Left colon (tissue), 2 donors: Measurements from ENCODE around the gene OR52E4. TPM values are rescaled to one million over a fixed set of nuclear protein-coding genes. Genes with fewer than 3 reads are reported as not detected.

Source experiments
- ATAC-seq: fragments of 200-7000 bp; cut with Tn5 transposase; one replicate; pipeline ENCODE4 v1.9.1; 2020; ENCODE audit warnings: mild to moderate bottlenecking, moderate library complexity
- DNase-seq, 2 donors: peaks; one replicate each; pipeline ENCODE4 v3.0.0-alpha.2; 2020
- intact Hi-C, 2 donors: fragments of 100-400 bp; cut with DNase I in 1 of 2; cut with micrococcal nuclease in 1 of 2; formaldehyde crosslinking; loops; one replicate each; pipeline versions ENCODE4 v1.11.2 to v1.14.0; 2022; cut with DNase I, micrococcal nuclease
- total RNA-seq, 2 donors: library from RNA; stranded (reverse); fragmentation: NEBNext Ultra II Directional; extraction: Animal tissue kit (Norgen Biotek cat#: 25700); gene quantifications; one replicate each; pipeline ENCODE4 v1.2.1, GENCODE V29; 2021
- donor health status: DM: no; HTN: no; CAD: no.
- donor health status: DM: yes; HTN: yes; CAD: no.

OR52E4 gene
- total RNA-seq, 2 donors from 2014 or later = not detected

- DNase-seq (no peak), ATAC-seq (no peak)
- intact Hi-C loops = no loop called here
These were observed 43.4 kb downstream of the OR52E4 start for GRCh38 chr11:5923794-5924193.

DNA sequence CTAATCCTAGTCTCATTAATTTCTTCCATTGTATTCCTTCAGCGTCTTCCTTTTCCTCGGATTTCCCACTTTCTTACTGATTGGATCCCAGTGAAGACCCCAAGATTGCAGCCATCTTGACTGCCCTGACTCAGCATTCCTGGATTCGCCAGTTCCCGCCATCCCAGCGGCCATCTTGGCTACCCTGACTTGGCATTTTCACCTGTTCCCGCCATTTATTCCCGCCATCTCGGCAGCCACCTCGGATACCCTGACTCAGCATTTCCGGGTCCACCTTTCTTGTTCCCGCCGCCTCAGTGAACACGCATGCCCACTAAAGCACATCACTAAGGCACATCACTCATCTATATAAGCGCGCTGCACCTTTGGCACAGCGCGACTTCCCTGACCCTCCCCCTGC, 47.8 kb downstream of the OR52E4 start:
- intact Hi-C loops = no loop called here
- DNase-seq = no peak
- no peak for ATAC-seq

DNA sequence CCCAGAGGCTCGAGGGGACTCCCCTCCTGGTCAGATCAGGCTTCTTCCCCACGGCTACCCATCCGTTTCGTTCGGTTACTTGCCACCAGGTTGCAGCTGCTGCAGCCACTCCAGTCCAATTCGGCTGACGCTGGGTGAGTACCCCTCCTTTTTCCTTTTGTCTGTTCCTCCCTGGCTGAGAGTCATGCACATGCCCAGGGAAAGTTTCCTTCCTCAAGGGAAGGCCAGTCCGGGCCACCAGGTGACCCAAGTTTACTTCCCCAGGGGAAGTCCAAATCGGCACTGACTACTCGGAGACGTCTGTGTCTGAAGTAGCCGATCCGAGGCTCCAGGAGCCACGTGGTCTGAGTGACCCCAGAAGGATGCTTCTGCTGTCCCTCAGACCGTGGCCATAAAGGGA, 48.4 kb downstream of the OR52E4 start:
- DNase-seq (no peak), ATAC-seq (no peak)
- intact Hi-C loops = no loop called here

DNA sequence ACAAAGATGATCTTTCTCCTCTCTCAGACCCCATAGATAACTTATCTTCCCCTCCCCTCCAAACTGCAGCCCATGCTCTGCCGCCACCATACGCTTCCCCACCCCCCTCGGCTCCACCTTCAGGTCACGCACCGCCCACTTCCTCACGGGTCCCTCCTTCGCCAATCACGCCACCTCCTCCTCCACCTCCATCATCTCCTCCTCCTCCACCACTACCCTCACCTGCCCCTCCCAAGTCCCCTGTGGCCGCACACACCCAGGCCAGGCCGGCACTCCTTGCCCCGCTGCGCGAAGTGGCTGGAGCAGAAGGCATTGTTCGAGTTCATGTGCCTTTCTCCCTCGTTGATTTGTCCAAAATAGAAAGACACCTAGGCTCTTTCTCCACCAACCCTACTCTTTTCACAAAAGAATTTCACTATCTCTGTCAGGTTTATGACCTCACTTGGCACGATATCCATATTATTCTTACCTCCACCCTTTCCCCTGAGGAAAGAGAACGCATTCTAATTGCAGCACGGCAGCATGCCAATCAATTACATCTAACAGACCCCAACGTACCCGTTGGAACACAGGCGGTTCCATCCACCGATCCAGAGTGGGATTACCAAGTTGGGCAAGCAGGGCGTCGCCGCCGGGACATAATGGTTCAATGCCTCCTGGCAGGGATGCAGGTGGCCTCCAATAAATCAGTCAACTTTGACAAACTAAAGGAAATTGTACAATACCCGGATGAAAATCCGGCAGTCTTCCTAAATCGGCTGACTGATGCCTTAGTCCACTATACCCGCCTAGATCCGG, 49.3 kb downstream of the OR52E4 start:
- no peak for ATAC-seq
- no peak for DNase-seq
- intact Hi-C loops = no loop called here

DNA sequence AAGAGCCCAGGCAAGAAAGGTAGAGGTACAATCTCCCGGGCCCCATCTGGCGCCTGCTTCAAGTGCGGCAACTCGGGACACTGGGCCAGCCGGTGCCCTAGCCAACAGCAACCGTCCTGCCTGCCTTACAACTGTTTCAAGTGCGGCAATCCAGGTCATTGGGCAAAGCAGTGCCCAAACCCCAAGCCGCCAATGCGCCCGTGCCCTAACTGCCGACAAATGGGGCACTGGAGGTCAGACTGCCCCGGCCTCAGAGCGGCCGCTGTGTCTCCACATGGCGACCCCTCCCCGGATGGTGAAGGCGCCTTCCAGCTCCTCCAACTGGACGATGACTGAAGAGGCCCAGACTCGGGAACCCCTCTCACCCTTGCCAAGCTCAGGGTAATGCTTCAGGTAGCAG, 50.2 kb downstream of the OR52E4 start:
- DNase-seq (no peak), ATAC-seq (no peak)
- intact Hi-C loops = no loop called here

GRCh38 chr11:5931061-5931460, 50.6 kb downstream of the OR52E4 start:
- ATAC-seq = no peak

GRCh38 chr11:5932671-5933070, 52.2 kb downstream of the OR52E4 start:
- intact Hi-C loops = no loop called here
- DNase-seq (no peak), ATAC-seq (no peak)

More at GRCh38 chr11:5931061-5931460, 50.6 kb downstream of the OR52E4 start:
- intact Hi-C loops = no loop called here
- no peak for DNase-seq

DNA sequence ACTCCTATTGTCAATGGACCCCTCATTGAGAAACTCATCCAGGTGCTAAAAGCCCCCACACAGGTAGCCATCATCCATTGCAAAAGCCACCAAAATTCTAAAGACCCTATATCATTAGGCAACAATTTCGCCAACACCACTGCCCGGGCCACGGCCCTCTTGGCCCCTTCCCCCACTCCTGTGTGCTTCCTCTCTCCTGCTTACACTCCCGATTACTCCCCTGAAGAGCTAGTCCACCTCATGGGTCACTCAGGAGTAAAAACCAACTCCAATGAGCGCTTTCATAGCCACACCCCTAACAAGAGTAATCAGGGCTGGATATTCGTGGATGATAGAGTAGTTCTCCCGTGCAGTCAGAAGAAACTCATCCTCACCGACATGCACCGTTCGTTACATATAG, 52.7 kb downstream of the OR52E4 start:
- intact Hi-C loops = no loop called here
- ATAC-seq (no peak), DNase-seq (no peak)

Other genes with a start within 250 kb of the OR52E4 start
- gene TRIM5, start 195.6 kb upstream of the OR52E4 start, total RNA-seq = 10 to 100 TPM; 17.6 TPM
- 10 to 100 TPM; 21.0 to 25.2 TPM for gene TRIM22, start 190.8 kb upstream of the OR52E4 start, total RNA-seq
- not detected for gene OR56B1, start 144.2 kb upstream of the OR52E4 start, total RNA-seq
- not detected for gene OR52N4, start 126.4 kb upstream of the OR52E4 start, total RNA-seq
- not detected for gene OR52N5, start 97.3 kb upstream of the OR52E4 start, total RNA-seq
- gene OR52N1, start 89.4 kb upstream of the OR52E4 start, total RNA-seq = not detected
- not detected for gene OR52N2, start 71.7 kb upstream of the OR52E4 start, total RNA-seq
- not detected for gene OR52E6, start 38.7 kb upstream of the OR52E4 start, total RNA-seq
- gene OR52E8, start 22.9 kb upstream of the OR52E4 start, total RNA-seq = not detected
- not detected for gene OR52E5, start 12.6 kb downstream of the OR52E4 start, total RNA-seq
- not detected for gene OR56A3, start 61.6 kb downstream of the OR52E4 start, total RNA-seq
- not detected for gene OR56A5, start 87.9 kb downstream of the OR52E4 start, total RNA-seq
- gene OR52L1, start 106.4 kb downstream of the OR52E4 start, total RNA-seq = not detected
- gene OR56A4, start 126.3 kb downstream of the OR52E4 start, total RNA-seq = under 1 TPM in 1 of 2 donors, not detected in 1; 0.12 TPM
- under 1 TPM in 1 of 2 donors, not detected in 1; 0.03 TPM for gene OR56A1, start 150.1 kb downstream of the OR52E4 start, total RNA-seq
- not detected for gene OR56B4, start 227.1 kb downstream of the OR52E4 start, total RNA-seq